Duodenal mucosa (tissue), 2 donors: ENCODE measurements around the gene ZNF714.

Experiments
- H3K27ac ChIP-seq: one replicate; pipeline ENCODE4 v1.7.0; 2013; ENCODE audit warnings: low read depth, low read length
- H3K27me3 ChIP-seq, 2 donors: one replicate each; pipeline ENCODE4 v1.7.0; 2013; ENCODE audit warnings: low read length in 2 of 2, control low read depth in 1 of 2; ENCODE audit not compliant: insufficient read depth in 2 of 2, control insufficient read depth in 1 of 2
- H3K36me3 ChIP-seq, 2 donors: one replicate each; pipeline ENCODE4 v1.7.0; 2013; ENCODE audit warnings: low read length in 2 of 2, control low read depth in 1 of 2; ENCODE audit not compliant: insufficient read depth in 2 of 2, control insufficient read depth in 1 of 2
- H3K4me1 ChIP-seq, 2 donors: one replicate each; pipeline ENCODE4 v1.7.0; 2013; ENCODE audit warnings: low read length in 2 of 2, control low read depth in 1 of 2; ENCODE audit not compliant: insufficient read depth in 2 of 2, control insufficient read depth in 1 of 2
- H3K4me3 ChIP-seq, 2 donors: one replicate each; pipeline ENCODE4 v1.7.0; 2013; ENCODE audit warnings: low read length in 2 of 2, low read depth in 1 of 2
- H3K9ac ChIP-seq, 2 donors: one replicate each; pipeline ENCODE4 v1.7.0; 2013; ENCODE audit warnings: low read length in 2 of 2, low read depth in 1 of 2
- H3K9me3 ChIP-seq, 2 donors: one replicate each; pipeline ENCODE4 v1.7.0; 2013; ENCODE audit warnings: low read length in 2 of 2, control low read depth in 1 of 2; ENCODE audit not compliant: control insufficient read depth in 1 of 2

ZNF714 gene

DNA sequence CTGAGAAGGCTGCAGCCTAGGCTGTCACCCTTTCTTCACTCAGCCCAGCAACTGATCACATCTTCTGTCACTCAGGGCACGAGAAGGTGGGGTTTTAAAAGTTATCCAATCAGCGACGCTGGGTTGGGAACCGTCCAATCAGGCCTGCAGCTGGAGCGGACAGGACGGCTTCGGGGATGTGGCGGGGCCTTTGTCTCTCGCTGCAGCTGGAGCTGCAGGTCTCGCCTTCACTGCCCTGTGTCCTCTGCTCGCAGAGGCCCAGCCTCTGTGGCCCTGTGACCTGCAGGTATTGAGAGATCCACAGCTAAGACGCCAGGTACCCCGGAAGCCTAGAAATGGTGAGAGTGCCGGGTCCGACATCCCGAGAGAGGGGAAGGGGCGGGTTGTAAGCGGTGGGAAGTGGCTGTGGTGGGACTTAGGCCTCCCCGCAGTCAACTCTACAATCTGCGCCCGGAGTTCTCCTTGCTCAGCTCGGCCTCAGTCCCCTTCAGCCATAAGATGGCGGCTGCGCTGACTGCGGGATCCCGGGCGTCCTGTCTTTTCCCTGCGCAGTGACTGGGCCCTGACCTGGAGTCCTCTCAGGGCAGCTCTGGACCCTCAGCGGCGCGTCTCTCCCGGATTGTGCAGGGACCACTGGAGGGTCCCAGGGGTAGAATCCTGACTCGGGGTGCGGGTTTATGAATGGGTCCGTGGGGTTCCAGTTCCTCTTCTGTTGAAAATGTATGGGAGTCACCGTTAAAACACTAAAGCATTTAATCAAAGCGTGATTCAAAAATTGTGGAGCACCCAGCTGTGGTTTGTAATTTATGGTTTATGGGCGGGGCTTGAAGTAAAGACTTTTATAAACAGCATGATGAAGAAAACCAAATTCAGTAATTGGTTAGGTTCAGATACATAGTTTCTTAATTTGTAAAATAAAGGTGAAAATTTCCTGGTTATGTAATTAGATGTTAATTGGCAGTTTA, at the start of gene ZNF714:
Gene ZNF714, plus strand, starts transcription at position 193 of the 965 bp plus-strand sequence. CDS start 16,066 bp downstream, outside the sequence.
- no peaks in the 10 kb centered on the region for H3K27me3 ChIP-seq
- H3K9me3 ChIP-seq = no peaks in the 10 kb centered on the region
- peak within 1 kb of the TSS; percentile 54 to 80 for H3K9ac ChIP-seq
- H3K27ac ChIP-seq = peak within 1 kb of the TSS; percentile 42
- H3K36me3 ChIP-seq = no peaks in the 10 kb centered on the region
- H3K4me1 ChIP-seq = no peaks in the 10 kb centered on the region
- H3K4me3 ChIP-seq = peak within 1 kb of the TSS; percentile 61 to 84

DNA sequence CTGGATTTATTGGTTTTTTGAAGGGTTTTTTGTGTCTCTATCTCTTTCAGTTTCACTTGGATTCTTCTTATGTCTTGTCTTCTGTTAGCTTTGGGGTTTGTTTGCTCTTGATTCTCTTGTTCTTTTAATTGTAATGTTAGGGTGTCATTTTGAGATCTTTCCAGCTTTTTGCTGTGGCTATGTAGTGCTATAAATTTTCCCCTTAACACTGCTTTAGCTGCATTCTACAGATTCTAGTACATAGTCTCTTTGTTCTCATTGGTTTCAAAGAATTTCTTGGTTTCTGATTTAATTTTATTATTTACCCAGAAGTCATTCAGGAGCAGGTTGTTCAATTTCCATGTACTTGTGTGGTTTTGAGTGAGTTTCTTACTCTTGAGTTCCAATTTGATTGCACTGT, 37.0 kb upstream of the ZNF714 start:
- Histone ChIP-seq H3K9ac (no peak overlapping the region), H3K4me1 (no peaks in the 10 kb centered on the region), H3K27ac (no peak overlapping the region), H3K27me3 (no peaks in the 10 kb centered on the region), H3K4me3 (no peak overlapping the region), H3K36me3 (peaks cover 5 to 40% of the 10 kb centered on the region in 2 donors), H3K9me3 (peaks cover 27 to 35% of the 10 kb centered on the region in 2 donors)

DNA sequence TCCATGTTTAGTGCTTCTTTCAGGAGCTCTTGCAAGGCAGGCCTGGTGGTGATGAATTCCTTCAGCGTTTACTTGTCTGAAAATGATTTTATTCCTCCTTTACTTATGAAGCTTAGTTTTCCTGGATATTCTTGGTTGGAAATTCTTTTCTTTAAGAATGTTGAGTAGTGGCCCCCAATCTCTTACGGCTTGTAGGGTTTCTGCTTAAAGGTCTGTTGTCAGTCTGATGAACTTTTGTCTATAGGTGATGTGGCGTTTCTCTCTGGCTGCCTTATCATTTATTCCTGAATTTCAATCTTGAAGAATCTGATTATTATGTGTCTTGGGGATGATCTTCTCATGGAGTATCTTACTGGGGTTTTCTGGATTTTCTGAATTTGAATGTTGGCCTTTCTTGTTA, 35.5 kb upstream of the ZNF714 start:
- Histone ChIP-seq H3K4me1 (no peaks in the 10 kb centered on the region), H3K36me3 (peaks cover 5 to 43% of the 10 kb centered on the region in 2 donors), H3K27me3 (no peaks in the 10 kb centered on the region), H3K27ac (no peak overlapping the region), H3K9ac (no peak overlapping the region), H3K9me3 (peaks cover 34 to 40% of the 10 kb centered on the region in 2 donors), H3K4me3 (no peak overlapping the region)

DNA sequence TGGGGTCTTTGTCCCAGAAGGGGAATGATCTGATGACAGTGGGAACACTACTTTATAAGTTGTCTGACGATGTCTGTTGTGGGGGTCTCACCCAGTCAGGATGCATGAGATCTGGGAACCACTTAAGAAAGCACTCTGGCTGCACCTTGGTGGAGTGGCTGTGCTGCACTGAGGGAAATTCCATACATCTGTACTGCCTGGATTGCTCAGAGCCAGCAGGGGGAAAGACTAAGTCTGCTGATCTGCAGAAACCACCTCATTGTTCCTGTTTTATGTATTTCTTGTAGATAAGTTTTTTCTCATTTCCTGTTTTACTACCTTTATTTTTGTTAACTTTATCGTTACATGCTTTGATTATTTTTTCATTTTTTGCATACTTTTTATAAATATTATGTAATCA, 34.3 kb upstream of the ZNF714 start:
- H3K9ac ChIP-seq = no peak overlapping the region
- no peaks in the 10 kb centered on the region for H3K4me1 ChIP-seq
- H3K27ac ChIP-seq = no peak overlapping the region
- peaks cover 10 to 40% of the 10 kb centered on the region in 2 donors for H3K36me3 ChIP-seq
- no peaks in the 10 kb centered on the region for H3K27me3 ChIP-seq
- H3K9me3 ChIP-seq = peaks cover 38 to 43% of the 10 kb centered on the region in 2 donors
- peak overlapping the region in 1 of 2 donors; percentile 7 for H3K4me3 ChIP-seq

DNA sequence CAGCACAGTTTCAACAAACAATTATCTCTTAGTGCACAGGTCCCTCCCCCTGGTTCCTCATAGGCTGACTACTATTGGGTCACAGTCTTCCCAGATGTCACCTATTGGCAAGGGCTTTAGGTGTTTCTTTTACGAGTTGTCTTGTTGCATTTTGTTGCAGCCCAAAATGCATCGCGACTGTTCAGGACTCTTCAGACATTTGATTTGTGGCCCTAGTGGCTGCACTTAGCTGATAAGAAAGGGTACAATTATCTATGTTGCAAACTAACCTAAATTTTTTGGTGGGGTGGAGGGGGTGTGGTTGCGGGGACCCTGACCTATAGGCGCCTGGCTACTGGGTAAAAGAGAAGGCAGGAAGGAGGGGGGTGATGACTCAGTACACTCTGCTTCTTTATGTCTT, 29.1 kb upstream of the ZNF714 start:
- no peak overlapping the region for H3K27ac ChIP-seq
- peaks cover 26 to 55% of the 10 kb centered on the region in 2 donors for H3K36me3 ChIP-seq
- no peaks in the 10 kb centered on the region for H3K27me3 ChIP-seq

DNA sequence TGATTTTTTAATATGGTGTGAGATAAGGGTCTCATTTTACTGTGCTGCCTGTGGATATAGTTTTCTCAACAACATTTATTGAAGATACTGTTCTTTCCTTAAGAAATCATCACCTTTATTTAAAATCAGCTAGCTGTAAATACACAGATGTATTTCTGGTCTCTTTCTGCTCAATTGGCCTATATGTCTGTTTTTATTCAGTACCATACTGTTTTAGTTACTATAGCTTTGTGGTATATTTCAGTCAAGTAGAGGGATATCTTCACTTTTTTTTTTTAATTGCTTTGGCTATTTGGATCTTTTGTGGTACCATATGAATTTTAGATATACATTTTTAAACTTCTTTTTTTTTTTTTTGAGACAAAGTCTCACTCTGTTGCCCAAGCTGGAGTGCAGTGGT, 16.7 kb upstream of the ZNF714 start:
- Histone ChIP-seq H3K27ac (no peak overlapping the region), H3K4me3 (no peak overlapping the region), H3K4me1 (no peaks in the 10 kb centered on the region), H3K27me3 (no peaks in the 10 kb centered on the region), H3K9me3 (peaks cover 6 to 9% of the 10 kb centered on the region in 2 donors), H3K9ac (no peak overlapping the region), H3K36me3 (peaks cover 0 to 3% of the 10 kb centered on the region in 2 donors)

More for the DNA sequence above, 29.1 kb upstream of the ZNF714 start:
- no peak overlapping the region for H3K9ac ChIP-seq
- peaks cover 29 to 38% of the 10 kb centered on the region in 2 donors for H3K9me3 ChIP-seq
- H3K4me1 ChIP-seq = no peaks in the 10 kb centered on the region
- H3K4me3 ChIP-seq = no peak overlapping the region

DNA sequence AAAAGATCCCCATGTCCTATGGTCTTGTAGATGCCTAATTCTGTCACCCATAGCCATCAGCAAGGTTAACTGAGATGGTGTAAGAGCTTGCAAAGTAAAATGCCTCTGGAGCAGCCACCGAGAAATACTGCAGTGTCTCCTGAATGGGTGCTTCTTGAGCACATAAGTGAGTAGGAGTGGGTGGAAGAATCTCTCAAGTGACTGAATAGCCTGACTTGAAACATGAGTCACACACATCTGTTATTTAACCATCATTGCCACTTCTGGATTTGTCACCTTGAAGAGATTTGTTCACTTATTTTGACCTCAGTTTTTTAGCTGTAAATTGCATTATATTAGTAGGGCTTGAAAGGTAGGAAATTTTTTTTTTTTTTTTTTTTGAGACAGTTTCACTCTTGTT, 2.3 kb downstream of the ZNF714 start:
- H3K4me3 ChIP-seq = no peak overlapping the region
- no peaks in the 10 kb centered on the region for H3K27me3 ChIP-seq
- H3K4me1 ChIP-seq = no peaks in the 10 kb centered on the region
- no peaks in the 10 kb centered on the region for H3K36me3 ChIP-seq
- no peak overlapping the region for H3K9ac ChIP-seq
- H3K9me3 ChIP-seq = no peaks in the 10 kb centered on the region
- no peak overlapping the region for H3K27ac ChIP-seq

DNA sequence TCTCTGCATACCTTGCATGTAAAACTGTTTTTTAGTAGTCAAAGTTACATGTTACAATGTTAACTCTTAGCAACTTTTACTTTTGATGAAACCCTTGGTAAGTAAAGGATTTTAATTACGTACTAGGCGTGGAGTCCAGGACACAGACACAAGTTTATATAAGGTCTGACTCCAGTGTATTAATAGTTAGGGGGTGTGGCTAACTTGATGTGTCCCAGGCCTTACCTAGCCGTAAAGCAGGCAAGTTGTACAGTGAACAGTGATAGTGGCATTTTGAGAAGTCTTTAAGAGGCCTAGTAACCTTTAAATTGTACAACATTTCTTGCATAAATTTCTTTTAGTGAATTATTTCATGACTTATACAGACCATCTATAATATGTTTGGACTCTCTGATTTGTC, 5.9 kb downstream of the ZNF714 start:
- Histone ChIP-seq H3K36me3 (peaks cover 0 to 2% of the 10 kb centered on the region in 2 donors), H3K9me3 (no peaks in the 10 kb centered on the region), H3K4me1 (no peaks in the 10 kb centered on the region), H3K27me3 (no peaks in the 10 kb centered on the region), H3K4me3 (no peak overlapping the region), H3K9ac (no peak overlapping the region), H3K27ac (no peak overlapping the region)

DNA sequence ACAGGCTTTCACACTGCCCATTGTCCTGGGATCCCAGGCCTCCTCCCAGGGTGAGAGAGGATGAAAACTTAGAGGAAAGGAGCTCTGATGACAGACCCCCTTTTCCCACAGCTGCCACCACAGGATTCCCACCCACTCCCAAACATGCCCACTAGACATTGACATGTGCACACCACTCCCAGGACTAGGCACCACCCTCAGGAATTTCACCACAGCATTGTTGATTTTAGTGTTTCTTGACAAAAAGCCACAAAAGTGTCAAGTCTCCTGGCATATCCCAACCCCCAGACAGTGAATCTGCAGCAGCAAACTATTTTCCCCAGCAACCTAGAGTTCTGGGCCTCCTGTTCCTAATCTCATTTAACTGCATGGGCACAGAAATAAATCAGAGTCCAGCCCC, 10.1 kb downstream of the ZNF714 start:
- Histone ChIP-seq H3K9ac (no peak overlapping the region), H3K27me3 (no peaks in the 10 kb centered on the region), H3K9me3 (peaks cover 0 to 2% of the 10 kb centered on the region in 2 donors), H3K4me3 (no peak overlapping the region), H3K4me1 (no peaks in the 10 kb centered on the region), H3K36me3 (peaks cover 0 to 2% of the 10 kb centered on the region in 2 donors), H3K27ac (no peak overlapping the region)

DNA sequence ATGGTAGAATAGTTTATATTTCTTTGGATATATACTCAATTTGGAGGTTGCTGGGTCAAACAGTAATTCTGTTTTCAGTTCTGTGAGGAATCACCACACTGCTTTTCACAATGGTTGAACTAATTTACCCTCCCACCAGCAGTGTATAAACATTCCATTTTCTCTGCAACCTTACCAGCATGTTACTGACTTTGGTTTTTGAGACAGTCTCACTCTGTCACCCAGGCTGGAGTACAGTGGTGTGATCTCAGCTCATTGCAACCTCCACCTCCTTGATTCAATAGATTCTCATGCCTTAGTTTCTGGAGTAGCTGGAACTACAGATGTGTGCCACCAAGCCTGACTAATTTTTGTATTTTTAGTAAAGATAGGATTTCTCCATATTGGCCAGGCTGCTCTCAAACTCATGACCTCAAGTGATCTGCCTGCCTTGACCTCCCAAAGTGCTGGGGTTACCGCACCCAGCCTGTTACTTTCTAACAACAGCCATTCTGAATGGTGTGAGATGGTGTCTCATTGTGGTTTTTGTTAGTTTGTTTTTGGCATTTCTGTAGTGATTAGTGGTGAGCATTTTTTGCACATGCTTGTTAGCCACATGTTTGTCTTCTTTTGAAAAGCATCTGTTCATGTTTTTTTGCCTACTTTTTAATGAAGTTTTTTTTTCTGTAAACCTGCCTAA, 12.5 kb downstream of the ZNF714 start:
- no peak overlapping the region for H3K9ac ChIP-seq
- H3K27ac ChIP-seq = no peak overlapping the region
- H3K4me3 ChIP-seq = no peak overlapping the region
- peaks cover 0 to 6% of the 10 kb centered on the region in 2 donors for H3K36me3 ChIP-seq
- no peaks in the 10 kb centered on the region for H3K27me3 ChIP-seq
- H3K4me1 ChIP-seq = no peaks in the 10 kb centered on the region
- H3K9me3 ChIP-seq = peaks cover 0 to 2% of the 10 kb centered on the region in 2 donors
